GM12878 (cell line): Measurements from ENCODE around the gene FGGY. TPM values are rescaled to one million over a fixed set of nuclear protein-coding genes. Genes with fewer than 3 reads are reported as not detected.

Source experiments
- ATAC-seq: fragments of 200-7000 bp; cut with Tn5 transposase; 3 replicates; pipeline ENCODE4 v1.9.1; 2020; ENCODE audit warnings: mild to moderate bottlenecking, moderate library complexity
- BruUV-seq: library from RNA; stranded (reverse); fragments of 400-500 nt; replicated peaks from 2 replicates; lab custom pipeline; 2021; lab: Mats Ljungman, UMichigan
- CTCF ChIA-PET: fragments of 300-600 bp; sonication (Branson Sonifier 250); formaldehyde crosslinking; extraction: SDS; loops from one replicate; lab custom pipeline; 2021; ENCODE audit warnings: inconsistent platforms; lab: Yijun Ruan, JAX
- POLR2A ChIA-PET: fragments of 350-600 bp; formaldehyde crosslinking; extraction: SDS; loops from one replicate; lab custom pipeline; 2021; ENCODE audit warnings: inconsistent platforms; lab: Charles Lee
- RAD21 ChIA-PET: fragments of 300-600 bp; sonication (Branson Sonifier 250); formaldehyde crosslinking; loops from one replicate; lab custom pipeline; 2023; ENCODE audit warnings: antibody characterized with exemption; ENCODE audit not compliant: unreplicated experiment; lab: Charles Lee
- SMC1A ChIA-PET: fragments of 300-600 bp; sonication (Branson Sonifier 250); formaldehyde crosslinking; loops from one replicate; lab custom pipeline; 2023; ENCODE audit not compliant: unreplicated experiment, uncharacterized antibody; lab: Charles Lee
- DNase-seq: peaks from one replicate; pipeline ENCODE4 v3.0.0-alpha.2; 2011; ENCODE audit warnings: low read depth, low spot score
- FAIRE-seq: peaks from 3 replicates; lab custom pipeline; 2011; peaks lifted over from hg19 to GRCh38; lab: Jason Lieb, UNC
- H2AFZ ChIP-seq: 2 replicates; pipeline ENCODE4 v1.6.0; 2011; ENCODE audit warnings: low read depth, low read length, control low read depth; ENCODE audit not compliant: control insufficient read depth
- H3K27ac ChIP-seq: 2 replicates; pipeline ENCODE4 v1.5.1; 2011; ENCODE audit warnings: control low read depth; ENCODE audit not compliant: control insufficient read depth, insufficient read depth
- H3K27me3 ChIP-seq, 2 experiments: replicated peaks in 1 of 2; 2 replicates each; pipeline versions ENCODE4 v1.6.0 to v1.6.1; 2011; ENCODE audit warnings: low read length in 1 of 2; ENCODE audit not compliant: control insufficient read depth in 2 of 2, insufficient read depth in 2 of 2
- H3K36me3 ChIP-seq, 2 experiments: 2 replicates each; pipeline ENCODE4 v1.5.1; 2011; ENCODE audit warnings: low read length in 1 of 2; ENCODE audit not compliant: control insufficient read depth in 2 of 2, insufficient read depth in 2 of 2
- H3K4me1 ChIP-seq: 2 replicates; pipeline ENCODE4 v1.6.1; 2011; ENCODE audit warnings: mild to moderate bottlenecking, low read length, moderate library complexity, mixed read lengths; ENCODE audit not compliant: control insufficient read depth, insufficient read depth
- H3K4me2 ChIP-seq: 2 replicates; pipeline ENCODE4 v1.6.0; 2011; ENCODE audit warnings: control low read depth; ENCODE audit not compliant: control insufficient read depth, insufficient read depth
- H3K4me3 ChIP-seq: fragments of 200-600 bp; sonication (generic); 2 replicates; pipeline ENCODE4 v1.5.1; 2016
- H3K79me2 ChIP-seq: 2 replicates; pipeline ENCODE4 v1.6.0; 2011; ENCODE audit warnings: low read length; ENCODE audit not compliant: control insufficient read depth, insufficient read depth
- H3K9ac ChIP-seq: 2 replicates; pipeline ENCODE4 v1.8.0; 2011; ENCODE audit warnings: low read length, control low read depth, mixed read lengths; ENCODE audit not compliant: control insufficient read depth, insufficient read depth
- H3K9me3 ChIP-seq: replicated peaks from 3 replicates; pipeline ENCODE4 v1.5.1; 2011; ENCODE audit warnings: mild to moderate bottlenecking, low read length; ENCODE audit not compliant: control insufficient read depth, insufficient read depth
- H4K20me1 ChIP-seq: 2 replicates; pipeline ENCODE4 v1.6.0; 2011; ENCODE audit not compliant: control insufficient read depth, insufficient read depth
- BMI1 ChIP-seq: fragments of 450-650 bp; IDR thresholded peaks from 2 replicates; pipeline ENCODE4 v1.6.1; 2016; ENCODE audit warnings: mild to moderate bottlenecking, moderate library complexity, borderline replicate concordance
- CHD1 ChIP-seq: IDR thresholded peaks from 2 replicates; pipeline ENCODE4 v1.6.1; 2012; ENCODE audit warnings: low read depth, low read length, improper control_type of control experiment
- FOXK2 ChIP-seq: fragments of 450-650 bp; IDR thresholded peaks from 2 replicates; pipeline ENCODE4 v1.6.1; 2017; ENCODE audit warnings: mild to moderate bottlenecking, moderate library complexity
- FOXM1 ChIP-seq: IDR thresholded peaks from 2 replicates; pipeline ENCODE4 v1.6.1; 2012; ENCODE audit warnings: low read depth, mild to moderate bottlenecking, inconsistent platforms, low read length, moderate library complexity
- GATAD2B ChIP-seq: fragments of 450-650 bp; conservative IDR thresholded peaks from 2 replicates; pipeline ENCODE4 v1.6.1; 2017; ENCODE audit warnings: low read depth, mild to moderate bottlenecking, moderate library complexity
- HDAC6 ChIP-seq: fragments of 200-600 bp; sonication (generic); IDR thresholded peaks from one replicate; pipeline ENCODE4 v1.8.0; 2017; ENCODE audit warnings: antibody characterized with exemption; ENCODE audit not compliant: unreplicated experiment
- NFXL1 ChIP-seq: fragments of 450-650 bp; IDR thresholded peaks from 2 replicates; pipeline ENCODE4 v1.6.1; 2017; ENCODE audit warnings: antibody characterized with exemption, mild to moderate bottlenecking, borderline replicate concordance
- PAX8 ChIP-seq: fragments of 450-650 bp; IDR thresholded peaks from 2 replicates; pipeline ENCODE4 v1.6.1; 2017; ENCODE audit warnings: mild to moderate bottlenecking, moderate library complexity
- RAD21 ChIP-seq: IDR thresholded peaks from 2 replicates; pipeline ENCODE4 v1.6.1; 2011; ENCODE audit warnings: mild to moderate bottlenecking, low read depth, low read length, moderate library complexity; ENCODE audit not compliant: insufficient read depth
- RELA ChIP-seq: fragments of 450-650 bp; IDR thresholded peaks from 2 replicates; pipeline ENCODE4 v1.8.0; 2014; ENCODE audit warnings: borderline replicate concordance; ENCODE audit not compliant: partially characterized antibody
- SIN3A ChIP-seq: IDR thresholded peaks from 2 replicates; pipeline ENCODE4 v1.6.1; 2012; ENCODE audit warnings: low read depth, low read length, improper control_type of control experiment
- STAT3 ChIP-seq: IDR thresholded peaks from 2 replicates; pipeline ENCODE4 v1.6.1; 2011; ENCODE audit warnings: low read depth, low read length, improper control_type of control experiment
- TBL1XR1 ChIP-seq: IDR thresholded peaks from 2 replicates; pipeline ENCODE4 v1.6.1; 2012; ENCODE audit warnings: low read depth, low read length, improper control_type of control experiment
- WGBS: methylation state at CpG from one replicate; pipeline ENCODE4 v1.1.6; 2016; ENCODE audit warnings: low lambda C conversion rate; ENCODE audit not compliant: insufficient replicate concordance, insufficient coverage; ENCODE audit errors: missing lambda C conversion rate; 5-methylcytosine and 5-hydroxymethylcytosine counted together
- in situ Hi-C: fragments of 300-500 bp; cut with MboI; formaldehyde crosslinking; loops from 9 replicates; pipeline ENCODE4 v1.14.3; 2018; ENCODE audit warnings: mixed read lengths
- intact Hi-C: fragments of 100-400 bp; cut with micrococcal nuclease; formaldehyde crosslinking; loops from one replicate; pipeline ENCODE4 v1.14.2; 2022; ENCODE audit not compliant: unreplicated experiment
- polyA plus RNA-seq, 11 experiments: library from polyadenylated mRNA; depleted of rRNA in 4 of 11; unstranded in 6 of 11; stranded (reverse) in 5 of 11; fragments of >200 nt; fragmentation: Nextera tagmentation in 4 of 11; fragmentation: Illumina TruSeq in 1 of 11; extraction: Ambion mirVana in 4 of 11; extraction: Trizol in 1 of 11; gene quantifications; 1 replicate in 1 of 11; 2 replicates in 10 of 11; pipeline versions ENCODE4 v1.2.1 to v1.2.3, GENCODE V29; 2011 to 2016; ENCODE audit warnings: inconsistent platforms in 2 of 11, missing spikeins in 2 of 11, low read depth in 1 of 11
- total RNA-seq, 4 experiments: library from RNA; depleted of rRNA in 3 of 4; stranded (reverse); fragments of >200 nt in 3 of 4; fragmentation: Illumina TruSeq in 1 of 4; extraction: Trizol in 1 of 4; gene quantifications; 2 replicates each; pipeline versions ENCODE4 v1.2.1 to v1.2.3, GENCODE V29; 2013 to 2021
- TF ChIP-seq, protein P1 (sequence below): fragments of 150-350 bp; IDR thresholded peaks from 2 replicates; pipeline ENCODE4 v1.6.1; 2016; ENCODE audit warnings: low read depth, low read length
- TF ChIP-seq, protein P2 (sequence below): fragments of 450-650 bp; IDR thresholded peaks from 2 replicates; pipeline ENCODE4 v1.6.1; 2017; ENCODE audit warnings: mild to moderate bottlenecking, moderate library complexity

FGGY gene
- total and polyA plus RNA-seq, 10 of the 15 experiments (the other 5 are each of a cell fraction or from before 2014, with no cell fraction given) = 6.2 to 11.9 (median 7.5) TPM

DNA sequence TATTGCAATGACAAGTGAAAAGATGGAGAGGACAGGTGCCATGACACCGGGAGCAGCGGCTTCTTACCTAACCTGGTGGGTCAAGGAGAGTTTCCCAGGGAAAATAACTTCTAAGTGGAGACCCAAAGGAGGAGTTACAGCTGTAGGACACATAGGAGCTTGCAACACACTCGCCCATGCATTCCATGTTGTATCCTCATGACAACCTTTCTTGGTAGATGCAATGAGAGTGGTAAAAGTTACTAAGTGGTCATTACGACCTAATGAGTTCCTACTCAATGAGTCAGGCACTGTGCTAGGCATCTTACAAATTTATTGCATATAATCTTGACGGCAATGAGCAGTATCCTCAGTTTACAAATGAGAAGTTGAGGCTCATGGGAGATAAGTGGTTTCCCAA, 398.4 kb downstream of the FGGY start:
- 97% methylated on average over 5 of the region's 5 CpGs for WGBS
- no peaks in the 10 kb centered on the region for H3K79me2 ChIP-seq
- no TSS peak for BruUV-seq
- intact Hi-C loops (loop anchor here (5.0 kb wide), 7 partner anchors 67 to 1178 kb away; no protein-coding TSS in a partner anchor), in situ Hi-C loops (loop anchor here (5.0 kb wide), 1 partner anchor 398 kb away; the partner anchor contains the start of gene FGGY)
- no peak for ATAC-seq
- no peak overlapping the region for H3K4me2 ChIP-seq
- ChIA-PET SMC1A (no interaction called here), CTCF (interaction anchor here (1.3 kb wide), 1 partner anchor 10 kb away, joined by 3 read pairs; no protein-coding TSS in a partner anchor), POLR2A (no interaction called here), RAD21 (interaction anchor here (0.8 kb wide), 1 partner anchor 10 kb away, joined by 3 read pairs; no protein-coding TSS in a partner anchor)
- TF ChIP-seq STAT3 (no peak), RAD21 (no peak), GATAD2B (no peak), FOXM1 (no peak), BMI1 (no peak), PAX8 (no peak), NFXL1 (no peak), TBL1XR1 (no peak), HDAC6 (no peak), FOXK2 (no peak), RELA (no peak), SIN3A (no peak), CHD1 (no peak)
- TF ChIP-seq, protein P1, sequence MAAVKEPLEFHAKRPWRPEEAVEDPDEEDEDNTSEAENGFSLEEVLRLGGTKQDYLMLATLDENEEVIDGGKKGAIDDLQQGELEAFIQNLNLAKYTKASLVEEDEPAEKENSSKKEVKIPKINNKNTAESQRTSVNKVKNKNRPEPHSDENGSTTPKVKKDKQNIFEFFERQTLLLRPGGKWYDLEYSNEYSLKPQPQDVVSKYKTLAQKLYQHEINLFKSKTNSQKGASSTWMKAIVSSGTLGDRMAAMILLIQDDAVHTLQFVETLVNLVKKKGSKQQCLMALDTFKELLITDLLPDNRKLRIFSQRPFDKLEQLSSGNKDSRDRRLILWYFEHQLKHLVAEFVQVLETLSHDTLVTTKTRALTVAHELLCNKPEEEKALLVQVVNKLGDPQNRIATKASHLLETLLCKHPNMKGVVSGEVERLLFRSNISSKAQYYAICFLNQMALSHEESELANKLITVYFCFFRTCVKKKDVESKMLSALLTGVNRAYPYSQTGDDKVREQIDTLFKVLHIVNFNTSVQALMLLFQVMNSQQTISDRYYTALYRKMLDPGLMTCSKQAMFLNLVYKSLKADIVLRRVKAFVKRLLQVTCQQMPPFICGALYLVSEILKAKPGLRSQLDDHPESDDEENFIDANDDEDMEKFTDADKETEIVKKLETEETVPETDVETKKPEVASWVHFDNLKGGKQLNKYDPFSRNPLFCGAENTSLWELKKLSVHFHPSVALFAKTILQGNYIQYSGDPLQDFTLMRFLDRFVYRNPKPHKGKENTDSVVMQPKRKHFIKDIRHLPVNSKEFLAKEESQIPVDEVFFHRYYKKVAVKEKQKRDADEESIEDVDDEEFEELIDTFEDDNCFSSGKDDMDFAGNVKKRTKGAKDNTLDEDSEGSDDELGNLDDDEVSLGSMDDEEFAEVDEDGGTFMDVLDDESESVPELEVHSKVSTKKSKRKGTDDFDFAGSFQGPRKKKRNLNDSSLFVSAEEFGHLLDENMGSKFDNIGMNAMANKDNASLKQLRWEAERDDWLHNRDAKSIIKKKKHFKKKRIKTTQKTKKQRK = no peak
- TF ChIP-seq, protein P2, sequence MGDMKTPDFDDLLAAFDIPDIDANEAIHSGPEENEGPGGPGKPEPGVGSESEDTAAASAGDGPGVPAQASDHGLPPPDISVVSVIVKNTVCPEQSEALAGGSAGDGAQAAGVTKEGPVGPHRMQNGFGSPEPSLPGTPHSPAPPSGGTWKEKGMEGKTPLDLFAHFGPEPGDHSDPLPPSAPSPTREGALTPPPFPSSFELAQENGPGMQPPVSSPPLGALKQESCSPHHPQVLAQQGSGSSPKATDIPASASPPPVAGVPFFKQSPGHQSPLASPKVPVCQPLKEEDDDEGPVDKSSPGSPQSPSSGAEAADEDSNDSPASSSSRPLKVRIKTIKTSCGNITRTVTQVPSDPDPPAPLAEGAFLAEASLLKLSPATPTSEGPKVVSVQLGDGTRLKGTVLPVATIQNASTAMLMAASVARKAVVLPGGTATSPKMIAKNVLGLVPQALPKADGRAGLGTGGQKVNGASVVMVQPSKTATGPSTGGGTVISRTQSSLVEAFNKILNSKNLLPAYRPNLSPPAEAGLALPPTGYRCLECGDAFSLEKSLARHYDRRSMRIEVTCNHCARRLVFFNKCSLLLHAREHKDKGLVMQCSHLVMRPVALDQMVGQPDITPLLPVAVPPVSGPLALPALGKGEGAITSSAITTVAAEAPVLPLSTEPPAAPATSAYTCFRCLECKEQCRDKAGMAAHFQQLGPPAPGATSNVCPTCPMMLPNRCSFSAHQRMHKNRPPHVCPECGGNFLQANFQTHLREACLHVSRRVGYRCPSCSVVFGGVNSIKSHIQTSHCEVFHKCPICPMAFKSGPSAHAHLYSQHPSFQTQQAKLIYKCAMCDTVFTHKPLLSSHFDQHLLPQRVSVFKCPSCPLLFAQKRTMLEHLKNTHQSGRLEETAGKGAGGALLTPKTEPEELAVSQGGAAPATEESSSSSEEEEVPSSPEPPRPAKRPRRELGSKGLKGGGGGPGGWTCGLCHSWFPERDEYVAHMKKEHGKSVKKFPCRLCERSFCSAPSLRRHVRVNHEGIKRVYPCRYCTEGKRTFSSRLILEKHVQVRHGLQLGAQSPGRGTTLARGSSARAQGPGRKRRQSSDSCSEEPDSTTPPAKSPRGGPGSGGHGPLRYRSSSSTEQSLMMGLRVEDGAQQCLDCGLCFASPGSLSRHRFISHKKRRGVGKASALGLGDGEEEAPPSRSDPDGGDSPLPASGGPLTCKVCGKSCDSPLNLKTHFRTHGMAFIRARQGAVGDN = no peak
- no peaks in the 10 kb centered on the region for H3K27me3 ChIP-seq
- no peaks in the 10 kb centered on the region for H3K36me3 ChIP-seq
- H3K4me3 ChIP-seq = no peak overlapping the region
- H3K9ac ChIP-seq = no peak overlapping the region
- H3K9me3 ChIP-seq = no peaks in the 10 kb centered on the region
- no peak overlapping the region for H2AFZ ChIP-seq
- no peaks in the 10 kb centered on the region for H4K20me1 ChIP-seq
- DNase-seq = no peak
- FAIRE-seq = no peak
- peaks cover 10% of the 10 kb centered on the region; the same call in 1 of the 2 replicates for H3K4me1 ChIP-seq
- H3K27ac ChIP-seq = no peak overlapping the region
